NCI-H187 treated with DMSO at 0.1 percent for 48 hours (cell line): ENCODE results near the gene SCP2.
"Not testable (repeated sequence)": the region's sequence is repeated elsewhere in the genome, so short reads cannot be mapped to it uniquely, and the experiment has no call there.

Source experiments
- DNase-seq: peaks from one replicate; lab custom pipeline; 2025; lab: John Stamatoyannopoulos, UW

Gene SCP2

GRCh38 chr1:52917156-52917555 is 9.9 kb upstream of the SCP2 start:
- no peak for DNase-seq

GRCh38 chr1:52917581-52917980 is 9.5 kb upstream of the SCP2 start:
- DNase-seq = no peak

GRCh38 chr1:52918201-52918600 is 8.9 kb upstream of the SCP2 start:
- no peak for DNase-seq

GRCh38 chr1:52919051-52919722 is 7.9 kb upstream of the SCP2 start:
- DNase-seq = no peak

- DNase-seq = no peak
Measured at GRCh38 chr1:52919723-52920483, 7.2 kb upstream of the SCP2 start.

GRCh38 chr1:52920791-52921291 is 6.2 kb upstream of the SCP2 start:
- no peak for DNase-seq

GRCh38 chr1:52925571-52926005 is 1.5 kb upstream of the SCP2 start:
- DNase-seq = no peak

GRCh38 chr1:52926864-52927211 is 238 bp upstream of the SCP2 start:
- no peak for DNase-seq

- no peak for DNase-seq
Measured at GRCh38 chr1:52928015-52928404, 934 bp downstream of the SCP2 start.

- DNase-seq = no peak
Measured at GRCh38 chr1:52929019-52929418, 1.9 kb downstream of the SCP2 start.

GRCh38 chr1:52937433-52938182 is 10.5 kb downstream of the SCP2 start:
- no peak for DNase-seq

- no peak for DNase-seq
Measured at GRCh38 chr1:52938183-52938451, 11.0 kb downstream of the SCP2 start.

- no peak for DNase-seq
Measured at GRCh38 chr1:52943876-52944416, 16.9 kb downstream of the SCP2 start.

GRCh38 chr1:52944566-52944965 is 17.5 kb downstream of the SCP2 start:
- DNase-seq = no peak

- no peak for DNase-seq
Measured at GRCh38 chr1:52947490-52947889, 20.4 kb downstream of the SCP2 start.

- DNase-seq = not testable (repeated sequence)
Measured at GRCh38 chr1:52949602-52950001, 22.5 kb downstream of the SCP2 start.

- DNase-seq = no peak
Measured at GRCh38 chr1:52952112-52952511, 25.0 kb downstream of the SCP2 start.

- DNase-seq = no peak
Measured at GRCh38 chr1:52955129-52955970, 28.3 kb downstream of the SCP2 start.

- no peak for DNase-seq
Measured at GRCh38 chr1:52963101-52963500, 36.0 kb downstream of the SCP2 start.

GRCh38 chr1:52967666-52968065 is 40.6 kb downstream of the SCP2 start:
- DNase-seq = no peak

GRCh38 chr1:52969234-52969633 is 42.2 kb downstream of the SCP2 start:
- not testable (repeated sequence) for DNase-seq

GRCh38 chr1:52970149-52970548 is 43.1 kb downstream of the SCP2 start:
- no peak for DNase-seq
